Measurements from ENCODE around the gene CCN5.
"Not testable (repeated sequence)": the region's sequence is repeated elsewhere in the genome, so short reads cannot be mapped to it uniquely, and the experiment has no call there.

The CCN5 gene

GRCh38 chr20:44714701-44715498, at the start of gene CCN5:
CCN5 (plus strand) TSS chr20:44715369; CDS start chr20:44715391, 22 bp downstream.
- peaks cover 1% of the 10 kb centered on the region; the same call in 1 of the 2 replicates for H3K4me1 ChIP-seq (ENCODE audit: control insufficient read depth, insufficient read depth, low read length)
- no peak within 1 kb of the TSS for H3K27ac ChIP-seq (ENCODE audit: low read length)
- no peaks in the 10 kb centered on the region for H3K27me3 ChIP-seq (ENCODE audit: control insufficient read depth, insufficient read depth, low read length)
- no peaks in the 10 kb centered on the region for H3K36me3 ChIP-seq (ENCODE audit: control insufficient read depth, insufficient read depth, low read length)
- H3K9me3 ChIP-seq (ENCODE audit: control insufficient read depth, insufficient read depth, low read length) = no peaks in the 10 kb centered on the region
- no peak within 1 kb of the TSS for H3K4me3 ChIP-seq (ENCODE audit: low read length)
- no peak for DNase-seq (ENCODE audit: low read depth, low spot score)
- WGBS (ENCODE audit: insufficient coverage, insufficient read length) = no CpG with 5 or more reads among the region's 28 CpGs

GRCh38 chr20:44666066-44666465, 49.1 kb upstream of the CCN5 start:
- Histone ChIP-seq H3K36me3 (ENCODE audit: control insufficient read depth, insufficient read depth, low read length) (no peaks in the 10 kb centered on the region), H3K27me3 (ENCODE audit: control insufficient read depth, insufficient read depth, low read length) (no peaks in the 10 kb centered on the region), H3K27ac (ENCODE audit: low read length) (no peak overlapping the region), H3K9me3 (ENCODE audit: control insufficient read depth, insufficient read depth, low read length) (no peaks in the 10 kb centered on the region), H3K4me3 (ENCODE audit: low read length) (no peak overlapping the region), H3K4me1 (ENCODE audit: control insufficient read depth, insufficient read depth, low read length) (no peaks in the 10 kb centered on the region)
- WGBS (ENCODE audit: insufficient coverage, insufficient read length) = no CpG with 5 or more reads among the region's 3 CpGs
- DNase-seq (ENCODE audit: low read depth, low spot score) = no peak

- not testable (repeated sequence) for H3K36me3 ChIP-seq (ENCODE audit: control insufficient read depth, insufficient read depth, low read length); H3K4me1 ChIP-seq (ENCODE audit: control insufficient read depth, insufficient read depth, low read length); DNase-seq (ENCODE audit: low read depth, low spot score); H3K4me3 ChIP-seq (ENCODE audit: low read length); H3K9me3 ChIP-seq (ENCODE audit: control insufficient read depth, insufficient read depth, low read length); H3K27me3 ChIP-seq (ENCODE audit: control insufficient read depth, insufficient read depth, low read length); H3K27ac ChIP-seq (ENCODE audit: low read length)
- no CpG with 5 or more reads among the region's 9 CpGs for WGBS (ENCODE audit: insufficient coverage, insufficient read length)
Measured at GRCh38 chr20:44670851-44671250, 44.3 kb upstream of the CCN5 start.

GRCh38 chr20:44671541-44671940, 43.6 kb upstream of the CCN5 start:
- DNase-seq (ENCODE audit: low read depth, low spot score); H3K9me3 ChIP-seq (ENCODE audit: control insufficient read depth, insufficient read depth, low read length); H3K27ac ChIP-seq (ENCODE audit: low read length); H3K4me1 ChIP-seq (ENCODE audit: control insufficient read depth, insufficient read depth, low read length); H3K27me3 ChIP-seq (ENCODE audit: control insufficient read depth, insufficient read depth, low read length); H3K4me3 ChIP-seq (ENCODE audit: low read length); H3K36me3 ChIP-seq (ENCODE audit: control insufficient read depth, insufficient read depth, low read length): not testable (repeated sequence)
- WGBS (ENCODE audit: insufficient coverage, insufficient read length) = no CpG with 5 or more reads among the region's 7 CpGs

GRCh38 chr20:44672318-44672902, 42.8 kb upstream of the CCN5 start:
- H3K27ac ChIP-seq (ENCODE audit: low read length); H3K4me1 ChIP-seq (ENCODE audit: control insufficient read depth, insufficient read depth, low read length); H3K36me3 ChIP-seq (ENCODE audit: control insufficient read depth, insufficient read depth, low read length); H3K9me3 ChIP-seq (ENCODE audit: control insufficient read depth, insufficient read depth, low read length); DNase-seq (ENCODE audit: low read depth, low spot score); H3K4me3 ChIP-seq (ENCODE audit: low read length); H3K27me3 ChIP-seq (ENCODE audit: control insufficient read depth, insufficient read depth, low read length): not testable (repeated sequence)
- no CpG with 5 or more reads among the region's 23 CpGs for WGBS (ENCODE audit: insufficient coverage, insufficient read length)

- H3K27me3 ChIP-seq (ENCODE audit: control insufficient read depth, insufficient read depth, low read length) = no peaks in the 10 kb centered on the region
- H3K27ac ChIP-seq (ENCODE audit: low read length) = no peak overlapping the region
- no peaks in the 10 kb centered on the region for H3K36me3 ChIP-seq (ENCODE audit: control insufficient read depth, insufficient read depth, low read length)
- H3K4me3 ChIP-seq (ENCODE audit: low read length) = no peak overlapping the region
- DNase-seq (ENCODE audit: low read depth, low spot score) = no peak
- H3K4me1 ChIP-seq (ENCODE audit: control insufficient read depth, insufficient read depth, low read length) = no peaks in the 10 kb centered on the region
- no peaks in the 10 kb centered on the region for H3K9me3 ChIP-seq (ENCODE audit: control insufficient read depth, insufficient read depth, low read length)
- no CpG with 5 or more reads among the region's 2 CpGs for WGBS (ENCODE audit: insufficient coverage, insufficient read length)
Measured at GRCh38 chr20:44678242-44678641, 36.9 kb upstream of the CCN5 start.

- H3K27ac ChIP-seq (ENCODE audit: low read length) = no peak overlapping the region
- H3K4me1 ChIP-seq (ENCODE audit: control insufficient read depth, insufficient read depth, low read length) = no peaks in the 10 kb centered on the region
- no peaks in the 10 kb centered on the region for H3K36me3 ChIP-seq (ENCODE audit: control insufficient read depth, insufficient read depth, low read length)
- H3K9me3 ChIP-seq (ENCODE audit: control insufficient read depth, insufficient read depth, low read length) = no peaks in the 10 kb centered on the region
- H3K4me3 ChIP-seq (ENCODE audit: low read length) = no peak overlapping the region
- H3K27me3 ChIP-seq (ENCODE audit: control insufficient read depth, insufficient read depth, low read length) = no peaks in the 10 kb centered on the region
- no peak for DNase-seq (ENCODE audit: low read depth, low spot score)
- no CpG with 5 or more reads among the region's 12 CpGs for WGBS (ENCODE audit: insufficient coverage, insufficient read length)
Measured at GRCh38 chr20:44678990-44679611, 36.1 kb upstream of the CCN5 start.

- Histone ChIP-seq H3K4me1 (ENCODE audit: control insufficient read depth, insufficient read depth, low read length) (no peaks in the 10 kb centered on the region), H3K27me3 (ENCODE audit: control insufficient read depth, insufficient read depth, low read length) (no peaks in the 10 kb centered on the region), H3K27ac (ENCODE audit: low read length) (no peak overlapping the region), H3K36me3 (ENCODE audit: control insufficient read depth, insufficient read depth, low read length) (no peaks in the 10 kb centered on the region), H3K4me3 (ENCODE audit: low read length) (no peak overlapping the region), H3K9me3 (ENCODE audit: control insufficient read depth, insufficient read depth, low read length) (no peaks in the 10 kb centered on the region)
- DNase-seq (ENCODE audit: low read depth, low spot score) = no peak
- WGBS (ENCODE audit: insufficient coverage, insufficient read length) = no CpG with 5 or more reads among the region's 11 CpGs
Measured at GRCh38 chr20:44681796-44682566, 33.2 kb upstream of the CCN5 start.

- Histone ChIP-seq H3K9me3 (ENCODE audit: control insufficient read depth, insufficient read depth, low read length) (no peaks in the 10 kb centered on the region), H3K27ac (ENCODE audit: low read length) (no peak overlapping the region), H3K27me3 (ENCODE audit: control insufficient read depth, insufficient read depth, low read length) (no peaks in the 10 kb centered on the region), H3K4me1 (ENCODE audit: control insufficient read depth, insufficient read depth, low read length) (no peaks in the 10 kb centered on the region), H3K36me3 (ENCODE audit: control insufficient read depth, insufficient read depth, low read length) (no peaks in the 10 kb centered on the region), H3K4me3 (ENCODE audit: low read length) (no peak overlapping the region)
- DNase-seq (ENCODE audit: low read depth, low spot score) = peak; percentile 76
- WGBS (ENCODE audit: insufficient coverage, insufficient read length) = no CpG with 5 or more reads among the region's 10 CpGs
Measured at GRCh38 chr20:44683263-44684046, 31.7 kb upstream of the CCN5 start.
